HUDEP-2 (cell line): ENCODE data around the gene USHBP1.

ENCODE experiments used
- DNase-seq, 76 experiments: peaks; one replicate each; lab custom pipeline; 2025; ENCODE audit not compliant: unreplicated experiment in 76 of 76; lab: John Stamatoyannopoulos, UW

Gene USHBP1

GRCh38 chr19:17266589-17266974 lies 2.0 kb upstream of the USHBP1 start:
- DNase-seq = no peak

- DNase-seq = no peak
Observed at GRCh38 chr19:17266026-17266425, 1.5 kb upstream of the USHBP1 start.

GRCh38 chr19:17263712-17264640 lies 569 bp downstream of the USHBP1 start:
- DNase-seq = no peak

- DNase-seq = no peak
Observed at GRCh38 chr19:17262557-17262956, 2.0 kb downstream of the USHBP1 start.

- DNase-seq = peak in 75 of 76 experiments; percentile 45 to 94 (median 87)
Observed at GRCh38 chr19:17260842-17261325, 3.7 kb downstream of the USHBP1 start.

- no peak for DNase-seq
Observed at GRCh38 chr19:17259934-17260333, 4.6 kb downstream of the USHBP1 start.

- no peak for DNase-seq
Observed at GRCh38 chr19:17259118-17259780, 5.3 kb downstream of the USHBP1 start.

DNA sequence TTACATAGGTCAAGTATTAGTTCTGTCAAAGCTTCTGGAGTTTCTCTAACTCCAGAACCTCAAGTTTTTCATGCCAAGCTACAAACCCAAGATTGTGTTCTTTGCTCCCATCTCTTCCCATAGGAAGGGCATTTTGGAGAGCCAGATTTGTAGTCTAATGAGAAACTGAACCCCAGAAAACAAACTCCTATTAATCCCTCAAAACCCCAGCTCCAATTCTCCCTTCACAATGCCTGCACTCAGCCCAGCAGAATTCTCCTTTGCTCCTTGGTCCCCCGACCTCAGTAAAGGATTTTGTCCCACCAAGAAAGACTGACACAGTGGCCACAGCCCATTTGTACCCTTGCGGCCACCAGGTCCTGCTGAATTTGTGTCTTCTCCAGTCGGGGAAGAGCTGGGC lies 8.4 kb downstream of the USHBP1 start:
- no peak for DNase-seq

- no peak for DNase-seq
Observed at GRCh38 chr19:17255150-17255621, 9.4 kb downstream of the USHBP1 start.

DNA sequence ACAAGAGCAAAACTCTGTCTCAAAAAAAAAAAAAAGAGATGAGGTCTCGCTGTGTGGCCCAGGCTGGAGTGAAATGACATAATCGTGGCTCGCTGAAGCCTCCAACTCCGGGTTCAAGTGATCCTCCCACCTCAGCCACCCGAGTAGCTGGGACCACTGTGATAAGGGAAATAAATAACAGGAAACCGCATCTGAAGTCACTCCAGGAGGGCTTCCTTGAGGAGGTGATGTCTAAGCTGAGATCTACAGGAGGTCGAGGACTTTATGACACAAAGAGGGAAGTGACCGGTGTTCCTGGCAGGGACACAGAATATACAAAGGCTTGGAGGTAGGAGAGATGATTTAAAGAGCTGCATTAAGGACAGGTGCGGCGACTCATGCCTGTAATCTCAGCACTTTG lies 9.9 kb downstream of the USHBP1 start:
- DNase-seq = no peak

- DNase-seq = no peak
Observed at GRCh38 chr19:17249887-17250548, 14.5 kb downstream of the USHBP1 start.

GRCh38 chr19:17248011-17248776 lies 16.4 kb downstream of the USHBP1 start:
- no peak for DNase-seq

- DNase-seq = peak in 1 of 76 experiments; percentile 41
Observed at GRCh38 chr19:17246681-17247425, 17.7 kb downstream of the USHBP1 start.

DNA sequence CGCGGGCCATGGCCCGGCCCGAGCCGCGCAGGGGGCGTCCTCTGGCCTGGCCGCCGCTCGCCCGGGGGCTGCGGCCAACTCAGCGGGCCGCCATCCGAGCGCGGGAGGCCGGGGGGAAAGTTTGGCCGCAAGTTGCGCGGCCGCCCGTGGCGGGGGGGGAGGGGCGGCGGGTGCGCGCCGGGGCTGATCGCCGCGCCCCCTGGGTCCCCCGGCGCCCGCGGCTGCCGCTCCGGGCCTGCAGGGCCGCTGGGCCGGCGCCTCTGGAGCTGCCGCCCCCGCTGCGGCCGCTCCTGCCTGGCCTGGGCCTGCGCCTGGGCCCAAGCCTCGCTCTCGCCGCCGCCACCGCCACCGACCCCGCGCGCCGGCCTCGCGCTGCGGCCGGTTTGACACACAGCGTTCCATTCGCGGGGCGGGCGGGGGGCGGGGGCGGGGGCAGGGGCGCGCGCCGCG lies 19.0 kb downstream of the USHBP1 start, which contains the start of gene NR2F6:
NR2F6 (minus strand) TSS at position 385 of the 450 bp plus-strand sequence. CDS start 699 bp downstream, outside the sequence.
- peak in 2 of 76 experiments; percentile 43 to 54 for DNase-seq

- DNase-seq = no peak
Observed at GRCh38 chr19:17244618-17245534, 19.7 kb downstream of the USHBP1 start.

DNA sequence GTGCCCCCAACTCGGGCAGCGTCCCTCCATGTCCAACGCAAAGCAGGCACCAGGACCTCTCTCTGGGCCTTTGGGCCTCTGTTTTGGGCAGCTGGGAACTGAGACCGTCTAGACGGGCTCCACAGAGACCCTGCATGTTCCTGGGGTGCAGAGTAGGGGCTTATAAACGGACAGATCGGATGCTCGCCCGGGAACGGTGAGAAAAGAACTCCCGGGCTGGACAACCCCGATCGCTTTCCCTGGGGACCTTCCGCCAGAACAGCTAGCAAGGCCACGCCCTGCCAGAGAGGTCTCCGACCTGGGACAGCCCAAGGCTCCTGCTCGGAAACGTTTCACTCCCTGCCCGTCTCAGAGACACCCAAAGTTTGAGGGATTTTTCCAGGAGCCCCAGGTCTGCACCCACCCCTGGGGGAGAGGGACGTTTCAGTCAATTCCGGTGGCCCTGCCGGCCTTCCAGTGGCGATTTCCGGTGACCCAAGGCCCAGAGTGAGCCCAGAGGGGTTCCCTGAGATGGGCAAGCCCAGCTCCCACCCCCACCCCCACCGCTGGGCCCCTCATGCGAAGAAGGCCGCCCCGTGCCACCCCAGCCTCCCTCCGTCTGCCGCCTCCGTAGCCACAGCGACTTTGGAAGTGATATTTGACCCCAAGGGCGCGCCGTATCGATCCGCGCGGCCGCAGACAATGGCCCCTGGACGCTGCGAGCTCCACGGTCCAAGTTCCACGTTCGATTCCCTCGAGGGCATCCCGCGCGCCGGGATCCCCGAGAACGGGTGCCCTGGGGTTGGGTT lies 20.5 kb downstream of the USHBP1 start:
- peak in 19 of 76 experiments; percentile 6 to 55 (median 31) for DNase-seq

GRCh38 chr19:17243211-17243829 lies 21.2 kb downstream of the USHBP1 start:
- peak in 1 of 76 experiments; percentile 25 for DNase-seq
